ENCODE measurements around the gene NAT16. TPM values are rescaled to one million over a fixed set of nuclear protein-coding genes. Genes with fewer than 3 reads are reported as not detected.

NAT16 gene
- total and polyA plus RNA-seq, 2 of the 13 experiments (the other 11 are each of a cell fraction or from before 2014, with no cell fraction given), result 0.04 TPM; not detected in 1

DNA sequence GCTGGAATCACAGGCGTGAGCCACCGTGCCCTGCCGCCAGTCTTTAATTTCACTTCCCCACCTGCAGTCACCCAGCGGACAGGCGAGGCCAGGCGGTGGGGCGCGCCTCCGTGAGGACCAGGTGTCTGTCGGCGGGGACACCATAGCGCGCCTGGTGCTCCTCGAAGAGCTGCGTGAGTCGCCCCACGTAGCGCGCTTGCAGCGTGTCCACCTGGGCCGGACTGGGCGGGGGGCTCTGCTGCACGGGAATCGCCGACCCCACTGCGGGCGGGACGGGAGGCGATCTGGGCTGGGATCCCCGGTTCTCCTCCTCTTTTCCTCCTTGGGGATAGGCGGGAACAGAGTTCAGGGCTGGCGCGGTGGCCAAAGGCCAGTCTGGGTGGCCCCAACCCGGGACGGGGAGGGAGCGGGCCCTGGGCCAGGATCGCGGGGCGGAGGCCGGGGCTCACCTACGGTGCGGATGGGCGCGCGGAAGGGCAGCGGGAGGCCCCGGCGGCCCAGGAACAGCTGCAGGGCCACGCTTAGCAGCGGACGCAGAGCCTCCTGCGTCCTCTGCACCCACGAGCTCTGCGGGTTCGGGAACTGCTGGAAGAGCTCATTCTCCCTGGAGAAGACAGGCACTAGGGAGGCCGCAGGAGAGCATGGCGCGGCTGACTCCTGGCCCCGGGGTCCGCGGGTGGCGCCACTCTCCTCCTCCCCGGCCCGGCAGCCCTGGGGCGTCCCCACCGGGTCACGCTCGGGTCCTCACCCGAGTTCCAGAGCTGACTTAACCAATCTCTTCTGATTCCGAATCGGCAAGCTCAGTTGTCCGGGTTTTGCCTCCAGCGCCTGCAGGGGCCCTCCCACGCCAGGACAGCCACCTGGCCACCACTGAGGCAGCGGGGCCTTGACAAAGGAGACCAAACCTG lies 21.9 kb upstream of the NAT16 start (continued):
- TF ChIP-seq, protein P1, sequence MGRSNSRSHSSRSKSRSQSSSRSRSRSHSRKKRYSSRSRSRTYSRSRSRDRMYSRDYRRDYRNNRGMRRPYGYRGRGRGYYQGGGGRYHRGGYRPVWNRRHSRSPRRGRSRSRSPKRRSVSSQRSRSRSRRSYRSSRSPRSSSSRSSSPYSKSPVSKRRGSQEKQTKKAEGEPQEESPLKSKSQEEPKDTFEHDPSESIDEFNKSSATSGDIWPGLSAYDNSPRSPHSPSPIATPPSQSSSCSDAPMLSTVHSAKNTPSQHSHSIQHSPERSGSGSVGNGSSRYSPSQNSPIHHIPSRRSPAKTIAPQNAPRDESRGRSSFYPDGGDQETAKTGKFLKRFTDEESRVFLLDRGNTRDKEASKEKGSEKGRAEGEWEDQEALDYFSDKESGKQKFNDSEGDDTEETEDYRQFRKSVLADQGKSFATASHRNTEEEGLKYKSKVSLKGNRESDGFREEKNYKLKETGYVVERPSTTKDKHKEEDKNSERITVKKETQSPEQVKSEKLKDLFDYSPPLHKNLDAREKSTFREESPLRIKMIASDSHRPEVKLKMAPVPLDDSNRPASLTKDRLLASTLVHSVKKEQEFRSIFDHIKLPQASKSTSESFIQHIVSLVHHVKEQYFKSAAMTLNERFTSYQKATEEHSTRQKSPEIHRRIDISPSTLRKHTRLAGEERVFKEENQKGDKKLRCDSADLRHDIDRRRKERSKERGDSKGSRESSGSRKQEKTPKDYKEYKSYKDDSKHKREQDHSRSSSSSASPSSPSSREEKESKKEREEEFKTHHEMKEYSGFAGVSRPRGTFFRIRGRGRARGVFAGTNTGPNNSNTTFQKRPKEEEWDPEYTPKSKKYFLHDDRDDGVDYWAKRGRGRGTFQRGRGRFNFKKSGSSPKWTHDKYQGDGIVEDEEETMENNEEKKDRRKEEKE (IDR thresholded peaks at IDR 0.05), result no peak
- TF ChIP-seq AHR (CRISPR knock-in tag; IDR thresholded peaks at IDR 0.05) (no peak), NFE2L2 (IDR thresholded peaks at IDR 0.05; ENCODE audit: low read length) (no peak), ZNF607 (CRISPR knock-in tag; IDR thresholded peaks at IDR 0.05; ENCODE audit: borderline replicate concordance) (no peak), RFXAP (CRISPR knock-in tag; IDR thresholded peaks at IDR 0.05; ENCODE audit: borderline replicate concordance) (peak; percentile 15; the same call in 1 of the 2 replicates), ZNF652 (CRISPR knock-in tag; IDR thresholded peaks at IDR 0.05; ENCODE audit: borderline replicate concordance, low read depth) (no peak), SP4 (CRISPR knock-in tag; IDR thresholded peaks at IDR 0.05) (peak; percentile 48; the same call in 1 of the 2 replicates), TARDBP (CRISPR knock-in tag; IDR thresholded peaks at IDR 0.05) (peak; percentile 14; the same call in 1 of the 2 replicates), ZNF703 (CRISPR knock-in tag; IDR thresholded peaks at IDR 0.05; ENCODE audit: borderline replicate concordance) (no peak), ZNF776 (CRISPR knock-in tag; IDR thresholded peaks at IDR 0.05) (peak; percentile 97), BHLHE40 (IDR thresholded peaks at IDR 0.05; ENCODE audit: low read length) (no peak), ZNF33A (CRISPR knock-in tag; IDR thresholded peaks at IDR 0.05; ENCODE audit: borderline replicate concordance) (no peak), FOXJ3 (CRISPR knock-in tag; IDR thresholded peaks at IDR 0.05; ENCODE audit: borderline replicate concordance) (no peak), NFRKB (IDR thresholded peaks at IDR 0.05) (no peak), ZNF256 (CRISPR knock-in tag; conservative IDR thresholded peaks at IDR 0.05) (no peak), ZNF160 (CRISPR knock-in tag; IDR thresholded peaks at IDR 0.05) (no peak), ZNF737 (CRISPR knock-in tag; IDR thresholded peaks at IDR 0.05; ENCODE audit: borderline replicate concordance) (no peak)
- TF ChIP-seq, protein P2, sequence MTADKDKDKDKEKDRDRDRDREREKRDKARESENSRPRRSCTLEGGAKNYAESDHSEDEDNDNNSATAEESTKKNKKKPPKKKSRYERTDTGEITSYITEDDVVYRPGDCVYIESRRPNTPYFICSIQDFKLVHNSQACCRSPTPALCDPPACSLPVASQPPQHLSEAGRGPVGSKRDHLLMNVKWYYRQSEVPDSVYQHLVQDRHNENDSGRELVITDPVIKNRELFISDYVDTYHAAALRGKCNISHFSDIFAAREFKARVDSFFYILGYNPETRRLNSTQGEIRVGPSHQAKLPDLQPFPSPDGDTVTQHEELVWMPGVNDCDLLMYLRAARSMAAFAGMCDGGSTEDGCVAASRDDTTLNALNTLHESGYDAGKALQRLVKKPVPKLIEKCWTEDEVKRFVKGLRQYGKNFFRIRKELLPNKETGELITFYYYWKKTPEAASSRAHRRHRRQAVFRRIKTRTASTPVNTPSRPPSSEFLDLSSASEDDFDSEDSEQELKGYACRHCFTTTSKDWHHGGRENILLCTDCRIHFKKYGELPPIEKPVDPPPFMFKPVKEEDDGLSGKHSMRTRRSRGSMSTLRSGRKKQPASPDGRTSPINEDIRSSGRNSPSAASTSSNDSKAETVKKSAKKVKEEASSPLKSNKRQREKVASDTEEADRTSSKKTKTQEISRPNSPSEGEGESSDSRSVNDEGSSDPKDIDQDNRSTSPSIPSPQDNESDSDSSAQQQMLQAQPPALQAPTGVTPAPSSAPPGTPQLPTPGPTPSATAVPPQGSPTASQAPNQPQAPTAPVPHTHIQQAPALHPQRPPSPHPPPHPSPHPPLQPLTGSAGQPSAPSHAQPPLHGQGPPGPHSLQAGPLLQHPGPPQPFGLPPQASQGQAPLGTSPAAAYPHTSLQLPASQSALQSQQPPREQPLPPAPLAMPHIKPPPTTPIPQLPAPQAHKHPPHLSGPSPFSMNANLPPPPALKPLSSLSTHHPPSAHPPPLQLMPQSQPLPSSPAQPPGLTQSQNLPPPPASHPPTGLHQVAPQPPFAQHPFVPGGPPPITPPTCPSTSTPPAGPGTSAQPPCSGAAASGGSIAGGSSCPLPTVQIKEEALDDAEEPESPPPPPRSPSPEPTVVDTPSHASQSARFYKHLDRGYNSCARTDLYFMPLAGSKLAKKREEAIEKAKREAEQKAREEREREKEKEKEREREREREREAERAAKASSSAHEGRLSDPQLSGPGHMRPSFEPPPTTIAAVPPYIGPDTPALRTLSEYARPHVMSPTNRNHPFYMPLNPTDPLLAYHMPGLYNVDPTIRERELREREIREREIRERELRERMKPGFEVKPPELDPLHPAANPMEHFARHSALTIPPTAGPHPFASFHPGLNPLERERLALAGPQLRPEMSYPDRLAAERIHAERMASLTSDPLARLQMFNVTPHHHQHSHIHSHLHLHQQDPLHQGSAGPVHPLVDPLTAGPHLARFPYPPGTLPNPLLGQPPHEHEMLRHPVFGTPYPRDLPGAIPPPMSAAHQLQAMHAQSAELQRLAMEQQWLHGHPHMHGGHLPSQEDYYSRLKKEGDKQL (CRISPR knock-in tag; IDR thresholded peaks at IDR 0.05; ENCODE audit: low read depth), result no peak
- TF ChIP-seq, protein P3, sequence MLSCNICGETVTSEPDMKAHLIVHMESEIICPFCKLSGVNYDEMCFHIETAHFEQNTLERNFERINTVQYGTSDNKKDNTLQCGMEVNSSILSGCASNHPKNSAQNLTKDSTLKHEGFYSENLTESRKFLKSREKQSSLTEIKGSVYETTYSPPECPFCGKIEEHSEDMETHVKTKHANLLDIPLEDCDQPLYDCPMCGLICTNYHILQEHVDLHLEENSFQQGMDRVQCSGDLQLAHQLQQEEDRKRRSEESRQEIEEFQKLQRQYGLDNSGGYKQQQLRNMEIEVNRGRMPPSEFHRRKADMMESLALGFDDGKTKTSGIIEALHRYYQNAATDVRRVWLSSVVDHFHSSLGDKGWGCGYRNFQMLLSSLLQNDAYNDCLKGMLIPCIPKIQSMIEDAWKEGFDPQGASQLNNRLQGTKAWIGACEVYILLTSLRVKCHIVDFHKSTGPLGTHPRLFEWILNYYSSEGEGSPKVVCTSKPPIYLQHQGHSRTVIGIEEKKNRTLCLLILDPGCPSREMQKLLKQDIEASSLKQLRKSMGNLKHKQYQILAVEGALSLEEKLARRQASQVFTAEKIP (CRISPR knock-in tag; IDR thresholded peaks at IDR 0.05; ENCODE audit: borderline replicate concordance), result no peak
